Measurements from ENCODE around the gene PGAP2.

- TF ChIP-seq POLR2AphosphoS5 (IDR thresholded peaks at IDR 0.05; ENCODE audit: low read depth, low read length), result no peak
- TF ChIP-seq REST (IDR thresholded peaks at IDR 0.05; ENCODE audit: insufficient read depth in 1 of 2, low read depth in 2 of 2, low read length in 2 of 2), result no peak
- TF ChIP-seq TAF1 (IDR thresholded peaks at IDR 0.05; ENCODE audit: borderline replicate concordance, insufficient read depth, low read length), result no peak
- no peak for TF ChIP-seq FOXP2 (optimal IDR thresholded peaks at IDR 0.05; ENCODE audit: borderline replicate concordance, extremely low read depth, extremely low read length, insufficient read depth)
- TF ChIP-seq SIN3A (IDR thresholded peaks at IDR 0.05; ENCODE audit: borderline replicate concordance, insufficient read depth, low read length), result no peak
Observed at GRCh38 chr11:3845670-3846069, 37.3 kb downstream of the PGAP2 start.

All from PFSK-1 (cell line).